ENCODE results near the gene TRIM17.
"Not testable (repeated sequence)": the region's sequence is repeated elsewhere in the genome, so short reads cannot be mapped to it uniquely, and the experiment has no call there.

TRIM17 gene

DNA sequence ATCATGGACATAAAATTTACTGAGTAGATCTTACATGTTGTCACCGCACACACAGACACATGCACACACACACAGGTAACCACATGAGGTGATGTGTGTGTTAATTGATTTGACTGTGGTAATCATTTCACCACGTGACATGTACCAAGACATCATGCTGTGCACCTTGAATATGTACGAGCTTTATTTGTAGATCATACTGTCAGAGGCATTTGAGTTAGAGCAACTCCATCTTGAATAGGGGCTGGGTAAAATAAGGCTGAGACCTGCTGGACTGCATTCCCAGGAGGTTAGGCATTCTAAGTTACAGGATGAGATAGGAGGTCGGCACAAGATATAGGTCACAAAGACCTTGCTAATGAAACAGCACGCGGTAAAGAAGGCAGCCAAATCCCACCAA lies 31.7 kb upstream of the TRIM17 start:
- no peak for FAIRE-seq

DNA sequence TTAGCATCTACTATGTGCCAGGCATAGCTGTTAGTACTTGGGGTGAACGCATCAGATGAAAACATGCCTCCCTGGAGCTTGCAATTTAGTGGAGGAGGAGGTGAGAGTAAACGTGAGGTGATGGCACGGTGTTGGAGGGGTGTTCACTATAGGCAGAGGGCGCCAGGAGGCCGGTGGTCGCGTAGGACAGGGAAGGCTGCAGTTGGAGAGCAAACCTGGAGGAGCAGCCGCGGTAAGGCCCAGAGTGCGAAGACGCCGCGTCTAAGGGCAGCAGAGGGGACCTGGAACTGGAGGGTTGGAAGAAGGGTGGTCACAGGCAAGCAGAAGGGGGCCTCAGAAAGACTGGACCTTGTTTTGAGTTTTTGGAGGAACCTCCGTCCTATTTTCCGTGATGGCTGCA lies 30.2 kb upstream of the TRIM17 start:
- FAIRE-seq = no peak

GRCh38 chr1:228445843-228446650 lies 29.4 kb upstream of the TRIM17 start:
- no peak for FAIRE-seq

- no peak for FAIRE-seq
Observed at GRCh38 chr1:228445490-228445842, 28.8 kb upstream of the TRIM17 start.

DNA sequence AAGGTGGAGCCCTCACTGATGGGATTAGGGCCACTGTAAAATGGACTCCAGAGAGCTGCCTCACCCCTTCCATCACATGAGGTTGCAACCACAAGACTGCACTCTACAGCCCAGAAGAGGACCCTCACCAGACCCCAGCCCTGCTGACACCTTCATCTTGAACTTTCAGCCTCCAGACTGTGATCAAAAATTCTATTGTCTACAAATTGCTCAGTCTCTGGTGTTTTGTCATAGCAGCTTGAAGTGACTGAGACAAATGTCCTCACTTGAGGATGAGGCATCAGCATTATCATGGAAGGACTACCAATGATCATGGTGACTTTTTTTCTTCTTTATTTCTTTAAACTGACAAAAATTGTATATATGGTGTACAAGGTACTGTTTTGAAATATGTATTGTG lies 26.7 kb upstream of the TRIM17 start:
- FAIRE-seq = no peak

DNA sequence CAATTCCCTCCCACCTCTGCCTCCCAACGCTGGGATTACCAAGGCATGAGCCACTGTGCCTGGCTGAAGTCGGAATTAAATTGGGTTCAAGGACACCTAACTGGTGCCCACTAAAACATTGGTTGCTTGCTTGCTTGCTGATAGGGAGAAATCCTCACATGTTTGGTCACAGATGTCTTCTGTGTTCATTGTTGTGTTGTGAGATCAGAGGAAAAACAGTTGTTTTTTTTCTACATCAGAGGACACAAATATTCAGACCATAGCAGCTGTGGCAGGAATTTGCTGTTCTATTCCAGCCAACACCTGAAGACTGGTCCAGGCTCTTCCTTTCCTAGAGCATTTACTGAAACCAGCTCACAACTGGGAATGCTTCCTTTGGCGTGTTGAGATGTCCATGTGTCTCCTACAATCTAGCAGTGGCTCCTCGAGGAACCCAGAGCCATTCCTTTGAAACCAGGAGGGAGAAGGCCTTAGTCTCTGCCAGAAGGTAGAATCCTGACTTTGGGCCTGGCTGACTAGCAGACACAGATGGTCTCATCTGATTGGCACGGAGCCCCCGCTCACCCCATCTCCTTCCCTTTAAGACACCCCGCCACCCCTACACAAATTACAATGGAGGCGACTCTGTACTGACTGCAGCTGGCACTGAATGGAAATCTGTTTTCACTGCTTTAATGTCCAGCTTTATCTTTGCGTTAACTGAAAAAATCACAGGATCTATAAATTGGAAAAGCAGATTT lies 24.3 kb upstream of the TRIM17 start:
- FAIRE-seq = no peak

DNA sequence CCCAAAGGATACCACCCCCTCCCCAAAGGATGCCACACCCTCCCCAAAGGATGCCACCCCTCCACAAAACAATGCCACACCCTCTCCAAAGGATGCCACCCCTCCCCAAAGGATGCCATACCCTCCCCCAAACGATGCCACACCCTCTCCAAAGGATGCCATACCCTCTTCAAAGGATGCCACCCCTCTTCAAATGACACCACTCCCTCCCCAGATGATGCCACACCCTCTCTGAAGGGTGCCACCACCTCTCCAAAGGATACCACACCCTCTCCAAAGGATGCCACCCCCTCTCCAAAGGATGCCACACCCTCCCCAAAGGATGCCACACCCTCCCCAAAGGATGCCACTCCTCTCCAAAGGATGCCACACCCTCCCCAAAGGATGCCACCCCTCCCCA lies 21.6 kb upstream of the TRIM17 start:
- no peak for FAIRE-seq

DNA sequence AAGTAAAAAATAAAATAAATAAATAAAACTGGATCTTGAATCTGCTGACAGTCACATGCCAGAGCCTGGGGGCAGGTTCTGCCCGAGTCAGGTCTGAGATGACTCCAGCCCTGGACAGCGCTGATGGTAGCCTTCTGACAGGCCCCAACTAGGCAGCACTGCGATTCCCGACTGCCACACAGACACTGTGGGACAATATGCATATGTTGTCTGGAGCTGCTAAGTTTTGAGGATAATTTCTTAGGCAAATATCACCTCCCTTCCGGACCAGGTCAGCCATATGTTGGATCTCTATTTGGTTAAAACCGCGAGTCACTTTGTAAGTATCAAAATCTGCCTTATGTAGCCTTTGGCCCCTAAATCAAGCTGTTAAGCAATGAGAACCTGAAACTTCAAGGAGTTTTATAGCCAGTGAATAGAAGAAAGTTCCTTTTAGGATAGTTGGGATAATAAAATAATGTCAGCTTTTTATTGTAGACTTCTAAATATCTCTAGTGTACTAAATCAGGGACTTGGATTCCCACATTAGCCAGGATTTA lies 20.8 kb upstream of the TRIM17 start:
- FAIRE-seq = no peak

GRCh38 chr1:228434689-228435088 lies 18.0 kb upstream of the TRIM17 start:
- no peak for FAIRE-seq

DNA sequence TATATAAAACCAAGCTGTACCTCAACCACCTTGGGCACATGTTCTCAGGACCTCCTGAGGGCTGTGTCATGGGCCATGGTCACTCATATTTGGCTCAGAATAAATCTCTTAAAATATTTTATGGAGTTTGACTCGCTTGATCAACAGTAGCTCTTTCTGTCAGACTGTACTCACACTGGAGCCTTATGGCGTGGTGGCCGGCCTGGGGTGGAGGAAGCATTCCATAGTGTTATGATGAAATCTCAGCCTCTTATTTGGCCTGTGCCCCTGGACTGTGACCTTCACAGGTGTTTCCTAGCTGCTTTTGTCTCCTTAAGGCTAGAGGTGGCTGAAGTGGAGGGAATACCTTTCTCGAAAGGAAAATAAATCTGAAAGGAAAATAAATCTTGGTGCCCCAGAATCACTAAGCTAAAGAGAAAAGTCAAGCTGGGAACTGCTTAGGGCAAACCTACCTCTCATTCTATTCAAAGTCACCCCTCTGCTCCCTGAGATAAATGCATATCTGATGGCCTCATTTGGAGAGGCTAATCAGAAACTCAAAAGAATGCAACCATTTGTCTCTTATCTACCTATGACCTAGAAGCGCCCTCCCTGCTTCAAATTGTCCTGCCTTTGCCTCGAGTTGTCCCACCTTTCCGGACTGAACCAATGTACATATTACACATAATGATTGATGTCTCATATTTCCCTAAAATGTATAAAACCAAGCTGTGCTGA lies 16.8 kb upstream of the TRIM17 start:
- not testable (repeated sequence) for FAIRE-seq

DNA sequence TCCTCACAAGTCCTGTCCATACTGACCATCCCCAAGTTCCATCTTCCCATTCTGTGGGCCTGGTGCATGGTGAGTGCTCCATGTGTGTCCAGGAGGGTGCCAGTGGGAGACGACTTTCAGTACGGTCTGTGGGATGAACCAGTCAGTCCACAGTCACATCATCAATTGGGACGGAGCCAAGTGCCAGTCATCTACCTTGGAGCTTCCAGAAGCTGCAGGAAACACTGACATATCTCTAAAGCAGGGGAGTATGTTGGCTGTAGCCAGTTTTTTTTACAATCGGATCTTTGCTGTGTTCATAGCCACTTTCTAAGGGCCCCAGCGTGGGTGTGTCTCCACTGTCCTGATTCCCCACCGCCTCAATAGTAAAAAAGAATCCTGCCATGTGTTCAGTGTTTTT lies 13.6 kb upstream of the TRIM17 start:
- no peak for FAIRE-seq

DNA sequence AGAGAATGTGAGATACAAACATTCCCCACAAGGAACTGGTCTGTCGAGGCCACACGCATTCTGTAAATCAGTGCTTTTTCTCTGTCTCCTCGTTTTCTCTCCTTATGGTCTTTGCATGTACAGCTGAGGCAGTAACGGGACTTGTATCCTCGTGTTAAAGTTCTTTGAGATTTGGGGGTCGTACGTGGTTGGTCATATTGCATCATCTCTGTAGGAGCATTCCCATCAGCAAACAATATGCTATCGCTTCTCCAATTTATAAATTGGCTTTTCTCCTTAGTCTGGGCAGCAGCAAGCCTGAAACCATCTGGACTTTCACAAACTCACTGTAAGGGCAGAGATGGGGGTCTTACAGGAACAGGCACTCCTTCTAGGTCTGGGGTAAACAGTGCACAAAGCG lies 13.0 kb upstream of the TRIM17 start:
- no peak for FAIRE-seq

DNA sequence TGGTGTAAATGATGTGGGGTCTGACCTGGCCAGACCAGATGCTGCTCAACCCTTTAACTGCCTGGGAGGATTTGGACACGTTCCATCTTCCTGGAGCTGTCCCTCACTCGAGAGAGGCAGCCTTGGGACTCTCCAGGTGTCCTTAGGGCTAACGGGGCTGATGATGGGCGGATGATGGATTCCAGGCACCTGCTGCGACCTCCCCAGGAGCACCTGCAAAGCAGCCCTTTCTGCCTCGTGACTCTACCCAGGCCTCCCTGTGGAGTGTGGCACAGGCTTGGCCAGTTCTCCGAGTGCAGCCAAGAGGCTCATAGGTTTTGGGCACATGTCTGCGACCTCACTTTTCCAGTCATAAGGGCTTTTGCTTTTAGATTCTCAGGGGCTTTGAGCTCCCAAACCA lies 12.3 kb upstream of the TRIM17 start:
- no peak for FAIRE-seq

GRCh38 chr1:228428412-228428811 lies 11.8 kb upstream of the TRIM17 start:
- no peak for FAIRE-seq

DNA sequence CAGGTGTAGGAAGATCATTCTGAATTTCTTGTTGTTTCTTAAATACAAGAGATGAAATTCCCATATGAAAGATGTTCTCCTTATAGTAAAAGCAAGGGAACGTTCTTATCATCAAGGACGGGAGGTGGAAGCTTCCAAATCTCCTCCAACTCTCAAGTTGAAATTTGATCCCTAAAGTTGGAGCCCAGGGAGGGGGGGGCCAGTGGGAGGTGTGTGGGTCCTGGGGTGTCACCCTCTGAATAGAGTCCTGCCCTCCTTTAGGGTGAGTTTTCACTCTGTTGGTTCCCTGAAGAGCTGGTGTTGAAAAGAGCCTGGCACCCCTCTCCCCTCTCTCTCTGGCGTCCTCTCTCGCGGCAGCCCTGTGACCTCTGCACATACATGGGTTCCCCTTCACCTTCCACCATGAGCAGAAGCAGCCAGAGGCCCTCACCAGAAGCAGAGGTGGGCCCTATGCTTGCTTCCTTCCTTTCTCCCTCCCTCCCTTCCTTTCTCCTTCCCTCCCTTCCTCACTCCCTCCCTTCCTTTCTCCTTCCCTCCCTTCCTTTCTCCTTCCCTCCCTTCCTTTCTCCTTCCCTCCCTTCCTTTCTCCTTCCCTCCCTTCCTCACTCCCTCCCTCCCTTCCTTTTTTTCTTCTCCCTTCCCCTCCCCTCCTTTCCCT lies 10.0 kb upstream of the TRIM17 start:
- FAIRE-seq = no peak

- FAIRE-seq = no peak
Observed at GRCh38 chr1:228424685-228425660, 8.3 kb upstream of the TRIM17 start.

DNA sequence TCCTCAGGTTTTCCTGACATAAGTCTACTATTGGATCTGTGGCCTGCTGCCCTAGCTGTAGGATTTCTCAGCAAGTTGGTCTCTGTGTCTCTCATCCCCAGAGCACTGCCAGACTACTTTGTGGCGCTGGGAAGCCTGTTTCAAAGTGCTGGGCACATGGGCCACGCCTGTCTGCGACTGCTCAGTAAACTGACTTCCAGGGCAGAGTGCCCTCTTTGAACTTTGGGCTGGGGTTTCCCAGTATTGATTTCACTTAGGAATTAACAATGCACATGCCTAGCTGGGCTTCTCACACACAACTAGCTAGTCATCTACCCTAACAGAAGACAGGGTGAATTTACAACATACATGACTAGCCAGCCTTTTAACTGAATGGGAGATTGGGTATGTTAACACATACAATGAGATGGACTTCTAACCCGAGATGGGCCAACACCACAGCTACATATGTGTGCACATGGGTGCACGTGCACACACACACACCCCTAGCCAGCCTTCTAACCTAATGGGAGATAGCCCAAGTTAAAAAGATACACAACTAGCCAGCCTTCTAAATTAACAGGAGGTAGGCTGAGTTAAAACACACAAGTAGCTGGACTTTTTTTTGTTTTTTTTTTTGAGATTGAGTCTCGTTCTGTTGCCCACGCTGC lies 6.9 kb upstream of the TRIM17 start:
- no peak for FAIRE-seq

- FAIRE-seq = no peak
Observed at GRCh38 chr1:228420968-228421826, 4.5 kb upstream of the TRIM17 start.

GRCh38 chr1:228417483-228418203 lies 982 bp upstream of the TRIM17 start:
- FAIRE-seq = no peak
